Gastroesophageal sphincter (tissue), 3 donors: Measurements from ENCODE around the gene ITGA6.

Experiments used
- EP300 ChIP-seq: sonication (generic); formaldehyde crosslinking; IDR thresholded peaks from one replicate; pipeline ENCODE4 v1.6.1; 2017; ENCODE audit warnings: antibody characterized with exemption, mild to moderate bottlenecking
- POLR2A ChIP-seq, 2 donors: fragments of 450-650 bp; IDR thresholded peaks; one replicate each; pipeline ENCODE4 v1.6.1; 2017; ENCODE audit warnings: antibody characterized with exemption in 2 of 2, mild to moderate bottlenecking in 2 of 2, moderate library complexity in 1 of 2
- POLR2AphosphoS5 ChIP-seq: sonication (generic); formaldehyde crosslinking; IDR thresholded peaks from one replicate; pipeline ENCODE4 v1.6.1; 2017; ENCODE audit warnings: antibody characterized with exemption
- TF ChIP-seq, protein P1 (sequence below), 4 experiments: fragments of 200-600 bp in 2 of 4; fragments of 450-650 bp in 2 of 4; sonication (generic) in 1 of 4; IDR thresholded peaks; one replicate each; pipeline ENCODE4 v1.5.1; 2017 to 2019; ENCODE audit warnings: antibody characterized with exemption in 4 of 4, mild to moderate bottlenecking in 2 of 4, moderate library complexity in 2 of 4

DNA sequence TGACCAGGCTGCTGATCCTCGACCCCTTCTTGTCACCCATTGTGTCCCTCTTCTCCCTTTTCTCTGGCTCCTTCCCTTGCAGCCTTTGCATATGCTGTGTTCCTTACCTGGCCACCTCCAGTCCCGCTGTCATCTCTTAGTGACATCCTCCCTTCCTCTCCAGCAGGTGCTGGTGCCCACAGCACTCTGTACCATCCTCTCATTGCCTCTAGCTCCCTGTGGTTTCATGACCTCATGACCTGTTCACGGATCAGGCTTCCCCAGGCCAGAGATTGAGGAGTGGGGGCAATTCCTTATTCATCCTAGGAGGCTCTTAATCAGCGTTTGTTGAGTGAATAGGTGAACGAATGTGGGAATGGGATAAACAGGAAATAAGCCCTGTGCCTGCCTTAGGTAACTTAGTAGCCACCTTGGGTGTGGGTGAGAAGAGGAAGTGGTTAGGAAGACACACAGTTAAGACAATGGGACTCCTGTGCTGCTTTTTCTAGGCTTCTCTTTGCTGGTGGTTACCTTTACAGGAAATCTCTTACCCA, 35.5 kb downstream of the ITGA6 start:
- no peak for TF ChIP-seq POLR2A (IDR thresholded peaks at IDR 0.05)
- TF ChIP-seq, protein P1, sequence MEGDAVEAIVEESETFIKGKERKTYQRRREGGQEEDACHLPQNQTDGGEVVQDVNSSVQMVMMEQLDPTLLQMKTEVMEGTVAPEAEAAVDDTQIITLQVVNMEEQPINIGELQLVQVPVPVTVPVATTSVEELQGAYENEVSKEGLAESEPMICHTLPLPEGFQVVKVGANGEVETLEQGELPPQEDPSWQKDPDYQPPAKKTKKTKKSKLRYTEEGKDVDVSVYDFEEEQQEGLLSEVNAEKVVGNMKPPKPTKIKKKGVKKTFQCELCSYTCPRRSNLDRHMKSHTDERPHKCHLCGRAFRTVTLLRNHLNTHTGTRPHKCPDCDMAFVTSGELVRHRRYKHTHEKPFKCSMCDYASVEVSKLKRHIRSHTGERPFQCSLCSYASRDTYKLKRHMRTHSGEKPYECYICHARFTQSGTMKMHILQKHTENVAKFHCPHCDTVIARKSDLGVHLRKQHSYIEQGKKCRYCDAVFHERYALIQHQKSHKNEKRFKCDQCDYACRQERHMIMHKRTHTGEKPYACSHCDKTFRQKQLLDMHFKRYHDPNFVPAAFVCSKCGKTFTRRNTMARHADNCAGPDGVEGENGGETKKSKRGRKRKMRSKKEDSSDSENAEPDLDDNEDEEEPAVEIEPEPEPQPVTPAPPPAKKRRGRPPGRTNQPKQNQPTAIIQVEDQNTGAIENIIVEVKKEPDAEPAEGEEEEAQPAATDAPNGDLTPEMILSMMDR (IDR thresholded peaks at IDR 0.05), result no peak
- no peak for TF ChIP-seq POLR2AphosphoS5
- no peak for TF ChIP-seq EP300
